ENCODE measurements around the gene CPED1.

GRCh38 chr7:121041516-121042148 is 53.1 kb downstream of the CPED1 start:
- TF ChIP-seq, protein P1, sequence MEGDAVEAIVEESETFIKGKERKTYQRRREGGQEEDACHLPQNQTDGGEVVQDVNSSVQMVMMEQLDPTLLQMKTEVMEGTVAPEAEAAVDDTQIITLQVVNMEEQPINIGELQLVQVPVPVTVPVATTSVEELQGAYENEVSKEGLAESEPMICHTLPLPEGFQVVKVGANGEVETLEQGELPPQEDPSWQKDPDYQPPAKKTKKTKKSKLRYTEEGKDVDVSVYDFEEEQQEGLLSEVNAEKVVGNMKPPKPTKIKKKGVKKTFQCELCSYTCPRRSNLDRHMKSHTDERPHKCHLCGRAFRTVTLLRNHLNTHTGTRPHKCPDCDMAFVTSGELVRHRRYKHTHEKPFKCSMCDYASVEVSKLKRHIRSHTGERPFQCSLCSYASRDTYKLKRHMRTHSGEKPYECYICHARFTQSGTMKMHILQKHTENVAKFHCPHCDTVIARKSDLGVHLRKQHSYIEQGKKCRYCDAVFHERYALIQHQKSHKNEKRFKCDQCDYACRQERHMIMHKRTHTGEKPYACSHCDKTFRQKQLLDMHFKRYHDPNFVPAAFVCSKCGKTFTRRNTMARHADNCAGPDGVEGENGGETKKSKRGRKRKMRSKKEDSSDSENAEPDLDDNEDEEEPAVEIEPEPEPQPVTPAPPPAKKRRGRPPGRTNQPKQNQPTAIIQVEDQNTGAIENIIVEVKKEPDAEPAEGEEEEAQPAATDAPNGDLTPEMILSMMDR (IDR thresholded peaks at IDR 0.05), result no peak
- TF ChIP-seq POLR2A (IDR thresholded peaks at IDR 0.05), result no peak

Measured in body of pancreas (tissue), 4 donors.